ENCODE results near the gene LMNTD1.
"Not testable (repeated sequence)": the region's sequence is repeated elsewhere in the genome, so short reads cannot be mapped to it uniquely, and the experiment has no call there.

LMNTD1 gene

GRCh38 chr12:25553098-25553497 is at the start of gene LMNTD1:
TSS of gene LMNTD1 (minus strand) at chr12:25553283. CDS start at chr12:25552959, 324 bp downstream.
- no peak for DNase-seq

- no peak for DNase-seq
Observed at GRCh38 chr12:25598956-25599355, 45.9 kb upstream of the LMNTD1 start.

- DNase-seq: not testable (repeated sequence)
Observed at GRCh38 chr12:25595496-25595895, 42.4 kb upstream of the LMNTD1 start.

- no peak for DNase-seq
Observed at GRCh38 chr12:25594376-25594775, 41.3 kb upstream of the LMNTD1 start.

- no peak for DNase-seq
Observed at GRCh38 chr12:25592725-25593495, 39.8 kb upstream of the LMNTD1 start.

GRCh38 chr12:25591144-25591543 is 38.1 kb upstream of the LMNTD1 start:
- no peak for DNase-seq

- DNase-seq: no peak
Observed at GRCh38 chr12:25590011-25590721, 37.1 kb upstream of the LMNTD1 start.

- no peak for DNase-seq
Observed at GRCh38 chr12:25587346-25587745, 34.3 kb upstream of the LMNTD1 start.

- no peak for DNase-seq
Observed at GRCh38 chr12:25585662-25586061, 32.6 kb upstream of the LMNTD1 start.

- DNase-seq: no peak
Observed at GRCh38 chr12:25585021-25585523, 32.0 kb upstream of the LMNTD1 start.

- DNase-seq: no peak
Observed at GRCh38 chr12:25584596-25584995, 31.5 kb upstream of the LMNTD1 start.

- no peak for DNase-seq
Observed at GRCh38 chr12:25583545-25583944, 30.5 kb upstream of the LMNTD1 start.

- no peak for DNase-seq
Observed at GRCh38 chr12:25581067-25581466, 28.0 kb upstream of the LMNTD1 start.

- no peak for DNase-seq
Observed at GRCh38 chr12:25578411-25579143, 25.5 kb upstream of the LMNTD1 start.

- DNase-seq: no peak
Observed at GRCh38 chr12:25574761-25575160, 21.7 kb upstream of the LMNTD1 start.

GRCh38 chr12:25573346-25573745 is 20.3 kb upstream of the LMNTD1 start:
- DNase-seq: no peak

- DNase-seq: no peak
Observed at GRCh38 chr12:25570418-25570817, 17.3 kb upstream of the LMNTD1 start.

- no peak for DNase-seq
Observed at GRCh38 chr12:25566202-25566949, 13.3 kb upstream of the LMNTD1 start.

GRCh38 chr12:25558586-25558985 is 5.5 kb upstream of the LMNTD1 start:
- DNase-seq: no peak

- DNase-seq: no peak
Observed at GRCh38 chr12:25557830-25558436, 4.8 kb upstream of the LMNTD1 start.

- DNase-seq: no peak
Observed at GRCh38 chr12:25556153-25556552, 3.1 kb upstream of the LMNTD1 start.

GRCh38 chr12:25552681-25553080 is 402 bp downstream of the LMNTD1 start:
- DNase-seq: no peak
